H1 (cell line): ENCODE measurements around the gene MMEL1. TPM values are rescaled to one million over a fixed set of nuclear protein-coding genes. Genes with fewer than 3 reads are reported as not detected.
A peak's percentile ranks its signal among the peaks of the same experiment; 100 is the strongest.

ENCODE experiments used
- CTCF ChIA-PET: fragments of 300-600 bp; sonication (Branson Sonifier 250); formaldehyde crosslinking; loops from one replicate; lab custom pipeline; 2021; ENCODE audit not compliant: partially characterized antibody; lab: Charles Lee
- POLR2A ChIA-PET: fragments of 300-600 bp; sonication (Branson Sonifier 250); formaldehyde crosslinking; loops from one replicate; lab custom pipeline; 2021; ENCODE audit warnings: inconsistent platforms; ENCODE audit not compliant: partially characterized antibody; lab: Charles Lee
- DNase-seq, 2 experiments: peaks; one replicate each; pipeline versions ENCODE4 v3.0.0 to v3.0.0-alpha.2; 2010 to 2022; ENCODE audit warnings: low spot score in 2 of 2, low read depth in 1 of 2, mixed read lengths in 1 of 2
- FAIRE-seq: peaks from 2 replicates; lab custom pipeline; 2011; peaks lifted over from hg19 to GRCh38; lab: Jason Lieb, UNC
- H2AFZ ChIP-seq: 2 replicates; pipeline ENCODE4 v1.8.1; 2012; ENCODE audit warnings: low read length, inconsistent platforms
- H2AK5ac ChIP-seq: 2 replicates; pipeline ENCODE4 v1.6.1; 2013; ENCODE audit warnings: low read depth, low read length
- H2BK120ac ChIP-seq: replicated peaks from 2 replicates; pipeline ENCODE3; 2013; ENCODE audit warnings: low read depth, low read length, inconsistent platforms
- H2BK12ac ChIP-seq: 2 replicates; pipeline ENCODE4 v1.6.1; 2013; ENCODE audit warnings: low read depth, low read length
- H2BK15ac ChIP-seq: 2 replicates; pipeline ENCODE4 v1.6.1; 2013; ENCODE audit warnings: low read length
- H2BK20ac ChIP-seq: 2 replicates; pipeline ENCODE4 v1.6.1; 2013; ENCODE audit warnings: low read length
- H2BK5ac ChIP-seq: 2 replicates; pipeline ENCODE4 v1.6.1; 2013; ENCODE audit warnings: low read depth, low read length
- H3K14ac ChIP-seq: 2 replicates; pipeline ENCODE4 v1.6.1; 2013; ENCODE audit warnings: inconsistent platforms; ENCODE audit not compliant: insufficient read length
- H3K18ac ChIP-seq: 2 replicates; pipeline ENCODE4 v1.6.1; 2013; ENCODE audit warnings: low read length; ENCODE audit errors: extremely low read depth
- H3K23ac ChIP-seq: 2 replicates; pipeline ENCODE4 v1.6.1; 2013; ENCODE audit warnings: inconsistent platforms; ENCODE audit not compliant: insufficient read length
- H3K23me2 ChIP-seq: 2 replicates; pipeline ENCODE4 v1.6.1; 2013; ENCODE audit warnings: low read depth, low read length
- H3K27ac ChIP-seq: 2 replicates; pipeline ENCODE4 v1.6.1; 2011; ENCODE audit warnings: low read depth, low read length, inconsistent platforms
- H3K27me3 ChIP-seq, 4 experiments: replicated peaks in 1 of 4; 1 replicate in 1 of 4; 2 replicates in 3 of 4; pipeline versions ENCODE4 v1.6.1 to v1.8.1; 2011 to 2013; ENCODE audit warnings: low read length in 3 of 4, mild to moderate bottlenecking in 3 of 4, inconsistent platforms in 2 of 4, mixed read lengths in 2 of 4, moderate library complexity in 1 of 4; ENCODE audit not compliant: control insufficient read depth in 3 of 4, insufficient read depth in 3 of 4; ENCODE audit errors: extremely low read depth in 1 of 4
- H3K36me3 ChIP-seq, 4 experiments: 2 replicates each; pipeline versions ENCODE4 v1.6.1 to v1.8.1; 2011 to 2013; ENCODE audit warnings: mild to moderate bottlenecking in 4 of 4, low read length in 3 of 4, moderate library complexity in 2 of 4, control low read depth in 1 of 4, inconsistent platforms in 1 of 4; ENCODE audit not compliant: insufficient read depth in 4 of 4, control insufficient read depth in 2 of 4
- H3K4ac ChIP-seq: replicated peaks from 2 replicates; pipeline ENCODE3; 2013; ENCODE audit warnings: low read length, low read depth, mixed read lengths, inconsistent platforms; ENCODE audit not compliant: insufficient read length
- H3K4me1 ChIP-seq, 4 experiments: replicated peaks in 1 of 4; 1 replicate in 1 of 4; 2 replicates in 3 of 4; pipeline versions ENCODE4 v1.6.1 to v1.8.1; 2011 to 2013; ENCODE audit warnings: low read length in 3 of 4, inconsistent platforms in 2 of 4, mixed read lengths in 1 of 4; ENCODE audit not compliant: insufficient read depth in 4 of 4, control insufficient read depth in 3 of 4
- H3K4me2 ChIP-seq, 2 experiments: 2 replicates each; pipeline versions ENCODE4 v1.6.1 to v1.8.1; 2011 to 2013; ENCODE audit warnings: low read depth in 2 of 2, low read length in 2 of 2, control low read depth in 1 of 2, inconsistent platforms in 1 of 2, mild to moderate bottlenecking in 1 of 2; ENCODE audit not compliant: insufficient read depth in 1 of 2
- H3K4me3 ChIP-seq, 4 experiments: fragments of 200-600, 300-600 bp in 1 of 4; sonication (generic), shearing (Covaris generic), sonication (Bioruptor Twin) in 1 of 4; 2 replicates each; pipeline versions ENCODE4 v1.5.1 to v1.8.1; 2011 to 2016; ENCODE audit warnings: low read length in 4 of 4, low read depth in 3 of 4, control low read depth in 2 of 4, inconsistent platforms in 2 of 4, mild to moderate bottlenecking in 2 of 4, mixed read lengths in 1 of 4, moderate library complexity in 1 of 4; ENCODE audit not compliant: insufficient read depth in 2 of 4; ENCODE audit errors: extremely low read depth in 1 of 4
- H3K56ac ChIP-seq: replicated peaks from 2 replicates; pipeline ENCODE3; 2013; ENCODE audit warnings: low read depth, mild to moderate bottlenecking, mixed read lengths, low read length, inconsistent platforms; ENCODE audit not compliant: insufficient read length
- H3K79me1 ChIP-seq: 2 replicates; pipeline ENCODE4 v1.6.1; 2013; ENCODE audit warnings: low read depth, low read length, control low read depth
- H3K79me2 ChIP-seq, 2 experiments: 2 replicates each; pipeline versions ENCODE4 v1.6.1 to v1.8.1; 2012 to 2013; ENCODE audit warnings: low read length in 2 of 2, mild to moderate bottlenecking in 2 of 2, inconsistent platforms in 1 of 2; ENCODE audit not compliant: insufficient read depth in 2 of 2, control insufficient read depth in 1 of 2
- H3K9ac ChIP-seq, 4 experiments: replicated peaks in 1 of 4; 1 replicate in 1 of 4; 2 replicates in 3 of 4; pipeline versions ENCODE4 v1.6.1 to v1.8.1; 2011 to 2013; ENCODE audit warnings: low read depth in 3 of 4, low read length in 3 of 4, control low read depth in 2 of 4, mild to moderate bottlenecking in 2 of 4, moderate library complexity in 2 of 4, inconsistent platforms in 1 of 4; ENCODE audit errors: extremely low read depth in 1 of 4
- H3K9me3 ChIP-seq, 2 experiments: 2 replicates each; pipeline versions ENCODE4 v1.6.1 to v1.8.1; 2012 to 2013; ENCODE audit warnings: mild to moderate bottlenecking in 2 of 2, moderate library complexity in 2 of 2, control low read depth in 1 of 2, inconsistent platforms in 1 of 2, low read depth in 1 of 2, low read length in 1 of 2, mixed read lengths in 1 of 2; ENCODE audit not compliant: insufficient read depth in 2 of 2
- H4K20me1 ChIP-seq, 2 experiments: replicated peaks in 1 of 2; 2 replicates each; pipeline versions ENCODE3 to v1.8.1; 2011 to 2013; ENCODE audit warnings: inconsistent platforms in 2 of 2, low read length in 2 of 2, mild to moderate bottlenecking in 1 of 2; ENCODE audit not compliant: insufficient read depth in 2 of 2, control insufficient read depth in 1 of 2
- H4K5ac ChIP-seq: 2 replicates; pipeline ENCODE4 v1.6.1; 2013; ENCODE audit warnings: low read length, low read depth, mixed read lengths, inconsistent platforms; ENCODE audit not compliant: insufficient read length
- H4K8ac ChIP-seq: 2 replicates; pipeline ENCODE4 v1.8.0; 2013; ENCODE audit warnings: mild to moderate bottlenecking, moderate library complexity, low read length, inconsistent platforms; ENCODE audit not compliant: insufficient read depth; ENCODE audit errors: extremely low read depth
- H4K91ac ChIP-seq: replicated peaks from 2 replicates; pipeline ENCODE3; 2013; ENCODE audit warnings: low read length, mixed read lengths, inconsistent platforms; ENCODE audit not compliant: insufficient read length
- ASH2L ChIP-seq: fragments of 200-600, 300-600 bp; sonication (generic); IDR thresholded peaks from one replicate; pipeline ENCODE4 v1.7.1; 2017; ENCODE audit warnings: low read length
- ATF3 ChIP-seq: IDR thresholded peaks from 2 replicates; pipeline ENCODE4 v1.6.1; 2011; ENCODE audit warnings: low read depth, mild to moderate bottlenecking, low read length; ENCODE audit not compliant: insufficient read depth
- BACH1 ChIP-seq: IDR thresholded peaks from 2 replicates; pipeline ENCODE4 v1.6.1; 2012; ENCODE audit warnings: low read length, improper control_type of control experiment
- CTBP2 ChIP-seq: IDR thresholded peaks from 2 replicates; pipeline ENCODE4 v1.7.0; 2011; ENCODE audit warnings: borderline replicate concordance, mild to moderate bottlenecking, moderate library complexity, mixed read lengths, low read length; ENCODE audit not compliant: insufficient read depth, insufficient read length
- E2F6 ChIP-seq: IDR thresholded peaks from 2 replicates; pipeline ENCODE4 v1.6.1; 2012; ENCODE audit warnings: inconsistent platforms
- EZH2 ChIP-seq: fragments of 200-600 bp; sonication (generic); IDR thresholded peaks from 2 replicates; pipeline ENCODE4 v1.7.1; 2012; ENCODE audit warnings: low read depth, mild to moderate bottlenecking, moderate library complexity, low read length, inconsistent platforms; ENCODE audit not compliant: severe bottlenecking
- KDM5A ChIP-seq: fragments of 200-600 bp; IDR thresholded peaks from 2 replicates; pipeline ENCODE4 v1.7.1; 2012; ENCODE audit warnings: mild to moderate bottlenecking, low read length, inconsistent platforms, mixed read lengths
- NRF1 ChIP-seq: IDR thresholded peaks from 2 replicates; pipeline ENCODE4 v1.6.1; 2011; ENCODE audit warnings: mild to moderate bottlenecking, low read depth, low read length, improper control_type of control experiment
- PHF8 ChIP-seq: fragments of 200-600 bp; sonication (generic); conservative IDR thresholded peaks from 2 replicates; pipeline ENCODE4 v1.7.1; 2012; ENCODE audit warnings: low read depth, mild to moderate bottlenecking, inconsistent platforms, low read length, moderate library complexity
- POLR2A ChIP-seq, 2 experiments: IDR thresholded peaks; 1 replicate in 1 of 2; 2 replicates in 1 of 2; pipeline ENCODE4 v1.6.1; 2011; ENCODE audit warnings: low read depth in 2 of 2, low read length in 2 of 2, mild to moderate bottlenecking in 2 of 2; ENCODE audit errors: control extremely low read depth in 1 of 2
- POU5F1 ChIP-seq: IDR thresholded peaks from 2 replicates; pipeline ENCODE4 v1.6.1; 2011; ENCODE audit warnings: low read depth, mild to moderate bottlenecking, low read length, moderate library complexity
- RFX5 ChIP-seq: IDR thresholded peaks from 2 replicates; pipeline ENCODE4 v1.6.1; 2011; ENCODE audit warnings: low read depth, low read length, improper control_type of control experiment, borderline replicate concordance
- SP1 ChIP-seq: IDR thresholded peaks from 2 replicates; pipeline ENCODE4 v1.6.1; 2011; ENCODE audit warnings: low read depth, low read length
- WGBS, 2 experiments: shearing (Covaris generic) in 1 of 2; methylation state at CpG; one replicate each; pipeline versions ENCODE4 v1.1.6 to v1.1.7; 2013 to 2015; ENCODE audit warnings: low lambda C conversion rate in 2 of 2, mixed read lengths in 2 of 2, inconsistent platforms in 1 of 2, low coverage in 1 of 2, missing lambda C conversion rate in 1 of 2; ENCODE audit not compliant: insufficient replicate concordance in 2 of 2, insufficient coverage in 1 of 2, insufficient read length in 1 of 2; ENCODE audit errors: extremely low coverage in 1 of 2, missing lambda C conversion rate in 1 of 2; 5-methylcytosine and 5-hydroxymethylcytosine counted together
- polyA plus RNA-seq, 7 experiments: library from polyadenylated mRNA; depleted of rRNA in 3 of 7; stranded (reverse) in 5 of 7; unstranded in 2 of 7; fragments of >200 nt in 5 of 7; fragments of 200-250 nt in 2 of 7; gene quantifications; 1 replicate in 5 of 7; 2 replicates in 1 of 7; 4 replicates in 1 of 7; pipeline versions ENCODE4 v1.2.1 to v1.2.3, GENCODE V29; 2011 to 2013; ENCODE audit warnings: missing spikeins in 2 of 7, mixed read lengths in 2 of 7
- total RNA-seq: library from RNA; stranded (reverse); fragmentation: NEBNext Ultra II Directional; extraction: Animal tissue kit (Norgen Biotek cat#: 25700); gene quantifications from 2 replicates; pipeline ENCODE4 v1.2.1, GENCODE V29; 2021

The MMEL1 gene
- total and polyA plus RNA-seq, 2 of the 8 experiments (the other 6 are each of a cell fraction or from before 2014, with no cell fraction given): 0.91 to 1.7 TPM

- no peak overlapping the region for H2BK120ac ChIP-seq
- H4K91ac ChIP-seq: no peak overlapping the region
- 95% methylated on average over 11 of the region's 11 CpGs; no CpG with 5 or more reads in 1 of the 2 experiments for WGBS, 2 experiments
- no peak overlapping the region for H2BK15ac ChIP-seq
- H2BK12ac ChIP-seq: no peak overlapping the region
- no peak overlapping the region for H3K18ac ChIP-seq
- H4K20me1 ChIP-seq: no peaks in the 10 kb centered on the region
- CTCF ChIA-PET: interaction anchor here (0.7 to 3.4 kb wide), 39 partner anchors 11 to 882 kb away, joined by 3 to 33 read pairs (median 4); partner anchors contain the start of gene PANK4
- no peak overlapping the region for H2BK5ac ChIP-seq
- no peak overlapping the region for H3K27ac ChIP-seq
- no peaks in the 10 kb centered on the region for H3K79me1 ChIP-seq
- no peaks in the 10 kb centered on the region for H3K36me3 ChIP-seq
- H2AK5ac ChIP-seq: no peak overlapping the region
- no peaks in the 10 kb centered on the region; a peak in 1 of 4 replicates for H3K9me3 ChIP-seq
- H4K5ac ChIP-seq: no peak overlapping the region
- no peak overlapping the region for H3K9ac ChIP-seq
- no peak overlapping the region for H3K56ac ChIP-seq
- H3K4me2 ChIP-seq: no peak overlapping the region
- H2AFZ ChIP-seq: no peak overlapping the region
- H4K8ac ChIP-seq: 0 out of 2 replicates have a peak overlapping the region, but pooled peaks have one; percentile 23
- FAIRE-seq (no peak), DNase-seq (no peak)
- POLR2A ChIA-PET: interaction anchor here (1.0 to 1.1 kb wide), 3 partner anchors 14 to 35 kb away, joined by 3 read pairs; partner anchors contain the start of gene PANK4
- no peaks in the 10 kb centered on the region for H3K23me2 ChIP-seq
- peaks cover 0 to 5% (median under 1%) of the 10 kb centered on the region in 4 experiments; a peak in 2 of 7 replicates for H3K4me1 ChIP-seq
- H3K14ac ChIP-seq: no peak overlapping the region
- H3K4ac ChIP-seq: no peak overlapping the region
- no peak overlapping the region for H2BK20ac ChIP-seq
- H3K4me3 ChIP-seq: no peak overlapping the region
- no peak overlapping the region for H3K23ac ChIP-seq
- no peaks in the 10 kb centered on the region for H3K27me3 ChIP-seq
- no peaks in the 10 kb centered on the region for H3K79me2 ChIP-seq
- TF ChIP-seq BACH1: no peak
- no peak for TF ChIP-seq SP1
- TF ChIP-seq POLR2A (IDR thresholded peaks at IDR 0.05; ENCODE audit: control extremely low read depth in 1 of 2, low read depth in 2 of 2, low read length in 2 of 2): no peak
- TF ChIP-seq ASH2L: no peak
- TF ChIP-seq KDM5A: no peak
- TF ChIP-seq POU5F1: no peak
- TF ChIP-seq CTBP2: no peak
- no peak for TF ChIP-seq EZH2
- TF ChIP-seq NRF1: no peak
- no peak for TF ChIP-seq PHF8
- TF ChIP-seq RFX5: no peak
- no peak for TF ChIP-seq E2F6
- no peak for TF ChIP-seq ATF3
Observed at GRCh38 chr1:2561446-2561845, 71.4 kb downstream of the MMEL1 start.
